ENCODE results near the gene CHN2.

GRCh38 chr7:29435167-29435566 is 240.6 kb downstream of the CHN2 start:
- TF ChIP-seq, protein P1, sequence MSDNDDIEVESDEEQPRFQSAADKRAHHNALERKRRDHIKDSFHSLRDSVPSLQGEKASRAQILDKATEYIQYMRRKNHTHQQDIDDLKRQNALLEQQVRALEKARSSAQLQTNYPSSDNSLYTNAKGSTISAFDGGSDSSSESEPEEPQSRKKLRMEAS (IDR thresholded peaks at IDR 0.05) = no peak
- TF ChIP-seq CTCF (IDR thresholded peaks at IDR 0.05) = no peak

All from A549 (cell line).